ENCODE results near the gene KDM2A.

Gene KDM2A

DNA sequence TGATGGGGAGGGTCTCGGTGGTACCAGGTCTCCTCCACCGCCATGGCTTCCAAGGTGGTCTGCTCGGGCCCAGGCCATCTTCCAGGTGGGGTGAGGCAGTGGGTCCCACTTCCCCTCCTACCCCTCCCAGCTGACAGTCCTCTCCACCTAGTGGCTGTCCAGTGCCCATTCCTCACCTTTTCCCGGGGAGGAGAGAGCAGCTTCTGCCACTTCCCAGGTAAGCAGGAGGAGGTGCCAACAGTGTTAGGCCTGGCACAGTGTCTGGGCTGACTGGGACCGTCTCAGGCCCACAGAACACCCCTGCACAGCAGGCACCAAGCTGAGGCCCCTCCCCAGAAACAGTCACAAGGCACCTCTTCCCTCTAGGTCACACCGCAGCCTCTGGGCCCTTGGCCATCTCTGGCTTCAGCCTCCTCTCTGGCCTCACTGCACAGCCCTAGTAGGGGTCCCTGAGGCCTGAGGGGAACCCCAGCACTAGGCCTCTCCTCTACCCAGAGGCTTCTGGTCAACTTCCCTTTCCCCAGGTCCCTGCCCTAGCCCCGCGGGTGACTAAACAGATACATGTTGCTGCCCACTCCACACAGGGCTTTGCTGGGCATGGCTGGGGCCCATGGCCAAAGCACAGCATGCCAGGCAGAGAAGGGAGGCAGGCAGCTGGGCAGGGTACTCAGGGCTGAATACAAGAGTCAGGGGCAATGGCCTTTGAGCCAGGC lies 167.7 kb downstream of the KDM2A start:
- Mint-ChIP-seq H3K36me3 (peaks cover 50 to 54% of the 10 kb centered on the region in 2 donors), H3K27me3 (no peaks in the 10 kb centered on the region), H3K9me3 (peaks cover 0 to 1% of the 10 kb centered on the region in 2 donors), H3K27ac (peak overlapping the region; percentile 99), H3K4me1 (peaks cover 40 to 65% of the 10 kb centered on the region in 2 donors), H3K4me3 (peak overlapping the region; percentile 83 to 91)
- no peak for DNase-seq
- no peak for ATAC-seq (replicated peaks)

GRCh38 chr11:67287355-67288197 lies 168.5 kb downstream of the KDM2A start:
- H3K36me3 Mint-ChIP-seq: peaks cover 47 to 51% of the 10 kb centered on the region in 2 donors
- no peaks in the 10 kb centered on the region for H3K27me3 Mint-ChIP-seq
- peaks cover 0 to 1% of the 10 kb centered on the region in 2 donors for H3K9me3 Mint-ChIP-seq
- peaks cover 37 to 73% of the 10 kb centered on the region in 2 donors for H3K4me1 Mint-ChIP-seq
- peak overlapping the region; percentile 83 to 91 for H3K4me3 Mint-ChIP-seq
- ATAC-seq (replicated peaks) (no peak), DNase-seq (no peak)
- peak overlapping the region; percentile 99 for H3K27ac Mint-ChIP-seq

DNA sequence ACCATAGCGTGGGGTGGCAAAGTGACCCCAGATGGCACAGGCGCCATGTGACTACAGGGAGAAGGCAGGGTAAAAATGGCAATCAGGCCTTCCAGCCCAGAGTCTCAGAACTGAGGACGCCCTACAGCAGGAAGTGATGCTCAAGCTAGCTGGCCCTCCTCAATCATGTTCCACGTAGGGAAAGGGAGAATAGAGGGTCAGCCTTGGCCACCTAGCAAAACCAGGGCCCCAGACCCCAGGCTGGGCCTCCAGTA lies 169.1 kb downstream of the KDM2A start:
- H3K9me3 Mint-ChIP-seq: peaks cover 0 to 1% of the 10 kb centered on the region in 2 donors
- H3K27me3 Mint-ChIP-seq: no peaks in the 10 kb centered on the region
- peak overlapping the region; percentile 83 to 91 for H3K4me3 Mint-ChIP-seq
- peak overlapping the region; percentile 99 for H3K27ac Mint-ChIP-seq
- peaks cover 45 to 52% of the 10 kb centered on the region in 2 donors for H3K36me3 Mint-ChIP-seq
- ATAC-seq (replicated peaks): peak; percentile 8 to 13
- H3K4me1 Mint-ChIP-seq: peaks cover 39 to 78% of the 10 kb centered on the region in 2 donors
- no peak for DNase-seq

GRCh38 chr11:67288452-67289225 lies 169.6 kb downstream of the KDM2A start:
- H3K4me1 Mint-ChIP-seq: peaks cover 39 to 79% of the 10 kb centered on the region in 2 donors
- H3K27ac Mint-ChIP-seq: peak overlapping the region; percentile 99
- DNase-seq (peak; percentile 91), ATAC-seq (replicated peaks) (peak; percentile 75 to 78)
- H3K27me3 Mint-ChIP-seq: no peaks in the 10 kb centered on the region
- H3K9me3 Mint-ChIP-seq: peaks cover 0 to 1% of the 10 kb centered on the region in 2 donors
- H3K36me3 Mint-ChIP-seq: peaks cover 43 to 51% of the 10 kb centered on the region in 2 donors
- H3K4me3 Mint-ChIP-seq: peak overlapping the region; percentile 83 to 91

GRCh38 chr11:67289226-67289650 lies 170.2 kb downstream of the KDM2A start, which contains the start of gene ANKRD13D:
Gene ANKRD13D, plus strand, starts transcription at chr11:67289303. Its CDS starts 158 bp downstream, at chr11:67289461.
- peak within 1 kb of the TSS; percentile 99 for H3K27ac Mint-ChIP-seq
- H3K4me3 Mint-ChIP-seq: peak within 1 kb of the TSS; percentile 91 to 93
- H3K27me3 Mint-ChIP-seq: no peaks in the 10 kb centered on the region
- ATAC-seq (replicated peaks): peak; percentile 38 to 47
- H3K36me3 Mint-ChIP-seq: peaks cover 41 to 50% of the 10 kb centered on the region in 2 donors
- H3K9me3 Mint-ChIP-seq: peaks cover 0 to 1% of the 10 kb centered on the region in 2 donors
- H3K4me1 Mint-ChIP-seq: peaks cover 36 to 74% of the 10 kb centered on the region in 2 donors
- peak; percentile 53 for DNase-seq

GRCh38 chr11:67289651-67290479 lies 170.8 kb downstream of the KDM2A start:
- no peak for ATAC-seq (replicated peaks)
- Mint-ChIP-seq H3K36me3 (peaks cover 42 to 52% of the 10 kb centered on the region in 2 donors), H3K4me1 (peaks cover 36 to 70% of the 10 kb centered on the region in 2 donors)

GRCh38 chr11:67290801-67291200 lies 171.7 kb downstream of the KDM2A start:
- Mint-ChIP-seq H3K27ac (peak overlapping the region; percentile 5), H3K4me1 (peaks cover 34 to 61% of the 10 kb centered on the region in 2 donors), H3K9me3 (peaks cover 0 to 1% of the 10 kb centered on the region in 2 donors), H3K27me3 (no peaks in the 10 kb centered on the region), H3K36me3 (peaks cover 45 to 54% of the 10 kb centered on the region in 2 donors), H3K4me3 (no peak overlapping the region)
- no peak for ATAC-seq (replicated peaks)
- DNase-seq: no peak

More at GRCh38 chr11:67289651-67290479, 170.8 kb downstream of the KDM2A start:
- Mint-ChIP-seq H3K27me3 (no peaks in the 10 kb centered on the region), H3K27ac (peak overlapping the region; percentile 95), H3K9me3 (peaks cover 0 to 1% of the 10 kb centered on the region in 2 donors), H3K4me3 (peak overlapping the region; percentile 88 to 93)
- no peak for DNase-seq

- Mint-ChIP-seq H3K4me1 (peaks cover 28 to 58% of the 10 kb centered on the region in 2 donors), H3K4me3 (peak overlapping the region in 1 of 2 donors; percentile 16), H3K27me3 (no peaks in the 10 kb centered on the region), H3K27ac (no peak overlapping the region), H3K36me3 (peaks cover 47 to 56% of the 10 kb centered on the region in 2 donors), H3K9me3 (peaks cover 6% of the 10 kb centered on the region in 2 donors)
- no peak for ATAC-seq (replicated peaks)
- no peak for DNase-seq
Measured at GRCh38 chr11:67291481-67292381, 172.7 kb downstream of the KDM2A start.

DNA sequence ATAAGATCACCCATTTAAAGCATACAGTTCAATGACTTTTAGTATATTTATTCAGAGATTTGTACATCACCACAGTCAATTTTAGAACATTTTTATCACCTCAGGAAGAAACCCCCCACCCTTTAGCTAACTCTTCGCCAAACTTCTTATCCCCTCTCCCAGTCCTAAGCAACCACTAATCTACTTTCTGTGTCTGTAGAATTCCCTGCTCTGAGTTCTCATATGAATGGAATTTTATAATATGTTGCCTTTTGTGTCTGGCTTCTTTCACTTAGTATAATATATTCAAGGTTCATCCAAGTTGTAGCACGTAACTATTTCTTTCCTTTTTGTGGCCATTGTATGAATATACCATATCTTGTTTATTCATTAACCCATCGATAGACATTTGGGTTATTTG lies 173.6 kb downstream of the KDM2A start:
- H3K36me3 Mint-ChIP-seq: peaks cover 45 to 53% of the 10 kb centered on the region in 2 donors

GRCh38 chr11:67293090-67293489 lies 174.0 kb downstream of the KDM2A start:
- Mint-ChIP-seq H3K4me3 (no peak overlapping the region), H3K36me3 (peaks cover 45 to 53% of the 10 kb centered on the region in 2 donors), H3K9me3 (peaks cover 5 to 6% of the 10 kb centered on the region in 2 donors), H3K27me3 (no peaks in the 10 kb centered on the region), H3K27ac (no peak overlapping the region), H3K4me1 (peaks cover 14 to 49% of the 10 kb centered on the region in 2 donors)
- DNase-seq: no peak
- ATAC-seq (replicated peaks): no peak

More for the DNA sequence above, 173.6 kb downstream of the KDM2A start:
- DNase-seq (no peak), ATAC-seq (replicated peaks) (no peak)
- Mint-ChIP-seq H3K9me3 (peaks cover 5 to 6% of the 10 kb centered on the region in 2 donors), H3K27ac (peak overlapping the region; percentile 15), H3K4me3 (no peak overlapping the region), H3K4me1 (peaks cover 19 to 49% of the 10 kb centered on the region in 2 donors), H3K27me3 (no peaks in the 10 kb centered on the region)

DNA sequence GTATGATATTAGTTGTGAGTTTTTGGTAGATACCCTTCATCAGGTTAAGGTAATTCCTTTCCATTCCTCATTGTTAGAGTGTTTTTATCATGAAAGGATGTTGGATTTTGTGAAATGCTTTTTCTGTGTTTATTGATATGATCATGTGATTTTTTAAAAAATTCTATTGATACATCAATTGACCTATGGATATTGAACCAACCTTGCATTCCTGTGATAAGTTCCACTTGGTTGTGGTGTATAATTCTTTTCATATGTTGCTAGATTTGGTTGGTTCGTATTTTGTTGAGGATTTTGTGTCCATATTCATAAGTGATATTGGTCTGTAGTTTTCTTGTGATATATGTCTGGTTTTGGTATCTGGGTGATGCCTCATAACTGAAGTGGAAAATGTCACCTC lies 176.8 kb downstream of the KDM2A start:
- Mint-ChIP-seq H3K27me3 (no peaks in the 10 kb centered on the region), H3K27ac (no peak overlapping the region), H3K36me3 (peaks cover 48 to 67% of the 10 kb centered on the region in 2 donors), H3K4me1 (peaks cover 6 to 38% of the 10 kb centered on the region in 2 donors), H3K9me3 (peaks cover 5 to 6% of the 10 kb centered on the region in 2 donors), H3K4me3 (no peak overlapping the region)
- DNase-seq (no peak), ATAC-seq (replicated peaks) (no peak)

GRCh38 chr11:67298786-67299185 lies 179.7 kb downstream of the KDM2A start:
- ATAC-seq (replicated peaks) (no peak), DNase-seq (no peak)
- Mint-ChIP-seq H3K9me3 (peaks cover 5 to 6% of the 10 kb centered on the region in 2 donors), H3K4me1 (peaks cover 2 to 26% of the 10 kb centered on the region in 2 donors), H3K27ac (peak overlapping the region; percentile 14), H3K4me3 (no peak overlapping the region), H3K27me3 (no peaks in the 10 kb centered on the region), H3K36me3 (peaks cover 54 to 67% of the 10 kb centered on the region in 2 donors)

Data from stimulated activated naive B cell treated with anti-CD40 and anti-IgM and Interleukin-4, amounts not matched to agents 10 μg/mL and 1 μg/mL and 100 μg/mL, for 72 hours (primary cell).